ENCODE data around the gene ASXL3. TPM values are rescaled to one million over a fixed set of nuclear protein-coding genes. Genes with fewer than 3 reads are reported as not detected.

The ASXL3 gene
- not detected for total RNA-seq

- ATAC-seq (peak; percentile 37 to 43), DNase-seq (no peak)
- H3K9me3 Mint-ChIP-seq = no peaks in the 10 kb centered on the region
- H3K27me3 Mint-ChIP-seq (ENCODE audit: low read depth) = peaks cover 10% of the 10 kb centered on the region
- peaks cover 4% of the 10 kb centered on the region for H3K4me1 Mint-ChIP-seq (ENCODE audit: low read depth)
- H3K36me3 Mint-ChIP-seq (ENCODE audit: insufficient read depth) = no peaks in the 10 kb centered on the region
- peak within 1 kb of the TSS; percentile 67 for H3K4me3 Mint-ChIP-seq
These were observed at the start of gene ASXL3 for GRCh38 chr18:33577685-33578517. TSS of gene ASXL3 (plus strand) at chr18:33578219. CDS start at chr18:33578632, 413 bp downstream.

GRCh38 chr18:33532978-33533377, 45.0 kb upstream of the ASXL3 start:
- Mint-ChIP-seq H3K4me3 (no peak overlapping the region), H3K9me3 (peaks cover 11% of the 10 kb centered on the region), H3K27me3 (ENCODE audit: low read depth) (no peaks in the 10 kb centered on the region), H3K4me1 (ENCODE audit: low read depth) (no peaks in the 10 kb centered on the region), H3K36me3 (ENCODE audit: insufficient read depth) (no peaks in the 10 kb centered on the region)
- DNase-seq = no peak
- ATAC-seq = no peak

- ATAC-seq (no peak), DNase-seq (no peak)
- no peaks in the 10 kb centered on the region for H3K9me3 Mint-ChIP-seq
- no peaks in the 10 kb centered on the region for H3K27me3 Mint-ChIP-seq (ENCODE audit: low read depth)
- no peaks in the 10 kb centered on the region for H3K4me1 Mint-ChIP-seq (ENCODE audit: low read depth)
- H3K36me3 Mint-ChIP-seq (ENCODE audit: insufficient read depth) = no peaks in the 10 kb centered on the region
- no peak overlapping the region for H3K4me3 Mint-ChIP-seq
These were observed 41.1 kb upstream of the ASXL3 start for GRCh38 chr18:33536904-33537303.

- DNase-seq = no peak
- Mint-ChIP-seq H3K9me3 (no peaks in the 10 kb centered on the region), H3K27me3 (ENCODE audit: low read depth) (no peaks in the 10 kb centered on the region), H3K36me3 (ENCODE audit: insufficient read depth) (no peaks in the 10 kb centered on the region), H3K4me1 (ENCODE audit: low read depth) (no peaks in the 10 kb centered on the region), H3K4me3 (no peak overlapping the region)
- no peak for ATAC-seq
These were observed 39.5 kb upstream of the ASXL3 start for GRCh38 chr18:33538418-33539042.

GRCh38 chr18:33540392-33540791, 37.6 kb upstream of the ASXL3 start:
- Mint-ChIP-seq H3K4me1 (ENCODE audit: low read depth) (no peaks in the 10 kb centered on the region), H3K9me3 (peaks cover 4% of the 10 kb centered on the region), H3K36me3 (ENCODE audit: insufficient read depth) (no peaks in the 10 kb centered on the region), H3K27me3 (ENCODE audit: low read depth) (no peaks in the 10 kb centered on the region), H3K4me3 (no peak overlapping the region)
- DNase-seq (no peak), ATAC-seq (no peak)

- ATAC-seq (no peak), DNase-seq (no peak)
- Mint-ChIP-seq H3K4me1 (ENCODE audit: low read depth) (no peaks in the 10 kb centered on the region), H3K9me3 (peaks cover 4% of the 10 kb centered on the region), H3K4me3 (no peak overlapping the region), H3K27me3 (ENCODE audit: low read depth) (no peaks in the 10 kb centered on the region), H3K36me3 (ENCODE audit: insufficient read depth) (no peaks in the 10 kb centered on the region)
These were observed 36.7 kb upstream of the ASXL3 start for GRCh38 chr18:33541316-33541715.

GRCh38 chr18:33556846-33557245, 21.2 kb upstream of the ASXL3 start:
- DNase-seq (no peak), ATAC-seq (no peak)
- no peak overlapping the region for H3K4me3 Mint-ChIP-seq
- no peaks in the 10 kb centered on the region for H3K36me3 Mint-ChIP-seq (ENCODE audit: insufficient read depth)
- peaks cover 11% of the 10 kb centered on the region for H3K9me3 Mint-ChIP-seq
- no peaks in the 10 kb centered on the region for H3K4me1 Mint-ChIP-seq (ENCODE audit: low read depth)
- no peaks in the 10 kb centered on the region for H3K27me3 Mint-ChIP-seq (ENCODE audit: low read depth)

- H3K9me3 Mint-ChIP-seq = peaks cover 11% of the 10 kb centered on the region
- no peaks in the 10 kb centered on the region for H3K4me1 Mint-ChIP-seq (ENCODE audit: low read depth)
- DNase-seq (no peak), ATAC-seq (no peak)
- H3K36me3 Mint-ChIP-seq (ENCODE audit: insufficient read depth) = no peaks in the 10 kb centered on the region
- no peak overlapping the region for H3K4me3 Mint-ChIP-seq
- no peaks in the 10 kb centered on the region for H3K27me3 Mint-ChIP-seq (ENCODE audit: low read depth)
These were observed 20.3 kb upstream of the ASXL3 start for GRCh38 chr18:33557706-33558105.

- Mint-ChIP-seq H3K4me1 (ENCODE audit: low read depth) (no peaks in the 10 kb centered on the region), H3K36me3 (ENCODE audit: insufficient read depth) (no peaks in the 10 kb centered on the region), H3K4me3 (no peak overlapping the region), H3K9me3 (peaks cover 10% of the 10 kb centered on the region), H3K27me3 (ENCODE audit: low read depth) (no peaks in the 10 kb centered on the region)
- no peak for ATAC-seq
- no peak for DNase-seq
These were observed 19.5 kb upstream of the ASXL3 start for GRCh38 chr18:33558529-33558928.

- Mint-ChIP-seq H3K27me3 (ENCODE audit: low read depth) (no peaks in the 10 kb centered on the region), H3K36me3 (ENCODE audit: insufficient read depth) (no peaks in the 10 kb centered on the region), H3K9me3 (peaks cover 16% of the 10 kb centered on the region), H3K4me3 (no peak overlapping the region), H3K4me1 (ENCODE audit: low read depth) (no peaks in the 10 kb centered on the region)
- ATAC-seq (no peak), DNase-seq (no peak)
These were observed 17.2 kb upstream of the ASXL3 start for GRCh38 chr18:33560686-33561370.

- H3K27me3 Mint-ChIP-seq (ENCODE audit: low read depth) = no peaks in the 10 kb centered on the region
- DNase-seq = no peak
- no peaks in the 10 kb centered on the region for H3K36me3 Mint-ChIP-seq (ENCODE audit: insufficient read depth)
- H3K4me3 Mint-ChIP-seq = no peak overlapping the region
- no peak for ATAC-seq
- H3K4me1 Mint-ChIP-seq (ENCODE audit: low read depth) = no peaks in the 10 kb centered on the region
- peaks cover 20% of the 10 kb centered on the region for H3K9me3 Mint-ChIP-seq
These were observed 15.3 kb upstream of the ASXL3 start for GRCh38 chr18:33562741-33563140.

DNA sequence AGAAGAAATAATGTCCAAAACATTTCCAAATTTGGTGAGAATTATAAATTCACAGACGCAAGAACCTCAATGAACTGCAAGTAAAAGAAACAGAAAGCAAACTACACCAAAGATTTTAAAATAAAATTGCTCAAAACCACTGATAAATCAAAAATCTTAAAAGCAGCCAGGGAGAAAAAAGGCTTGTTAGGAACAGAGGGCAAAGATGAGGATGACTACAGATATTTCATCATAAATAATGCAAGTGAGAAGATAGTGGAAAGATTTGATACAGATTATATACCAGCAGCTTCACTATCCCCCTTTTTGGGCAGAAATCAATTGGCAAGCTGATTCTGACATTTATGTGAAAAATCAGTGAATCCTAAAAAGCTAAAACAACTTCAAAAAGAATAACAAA, 10.3 kb upstream of the ASXL3 start:
- Mint-ChIP-seq H3K27me3 (ENCODE audit: low read depth) (no peaks in the 10 kb centered on the region), H3K4me1 (ENCODE audit: low read depth) (no peaks in the 10 kb centered on the region), H3K36me3 (ENCODE audit: insufficient read depth) (no peaks in the 10 kb centered on the region), H3K4me3 (no peak overlapping the region), H3K9me3 (peaks cover 16% of the 10 kb centered on the region)
- ATAC-seq (no peak), DNase-seq (no peak)

DNA sequence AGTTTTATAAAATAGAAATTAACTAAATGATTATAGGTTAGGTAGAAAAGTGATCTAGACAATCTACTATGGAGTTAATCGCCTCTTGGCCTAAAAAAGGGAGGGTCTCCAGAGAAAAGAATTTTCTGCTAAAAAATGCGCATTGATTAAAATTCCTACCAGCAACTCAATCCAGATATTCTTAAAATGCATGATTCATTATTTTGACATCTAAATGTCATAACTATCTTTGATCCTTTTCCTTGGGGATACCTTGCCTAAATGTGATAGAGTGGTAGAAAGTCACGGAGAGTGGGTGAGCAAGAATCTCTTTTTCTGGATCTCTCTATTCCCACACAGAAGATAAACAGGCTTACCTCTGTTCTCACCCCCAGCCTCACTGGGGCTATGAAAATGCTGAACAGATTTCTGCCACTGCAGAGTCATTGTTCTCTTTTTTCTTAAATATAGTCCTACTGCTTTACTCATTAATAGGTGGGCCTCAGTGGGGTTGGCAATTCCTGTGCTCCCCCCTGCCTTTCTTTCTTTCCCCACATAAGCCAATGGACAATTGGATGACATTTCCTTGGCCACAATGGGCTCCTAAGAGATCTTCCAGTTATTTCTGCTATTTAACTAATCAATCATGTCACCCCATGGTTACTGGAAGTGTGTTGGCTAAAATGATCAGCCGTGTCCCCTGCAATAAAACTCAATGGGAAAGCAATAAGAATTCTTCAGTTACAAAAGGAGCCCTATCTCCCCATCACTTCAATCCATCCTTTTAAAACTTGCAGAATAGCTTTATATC, 5.8 kb upstream of the ASXL3 start:
- H3K36me3 Mint-ChIP-seq (ENCODE audit: insufficient read depth) = no peaks in the 10 kb centered on the region
- no peaks in the 10 kb centered on the region for H3K4me1 Mint-ChIP-seq (ENCODE audit: low read depth)
- H3K27me3 Mint-ChIP-seq (ENCODE audit: low read depth) = peaks cover 3% of the 10 kb centered on the region
- DNase-seq (no peak), ATAC-seq (no peak)
- peaks cover 5% of the 10 kb centered on the region for H3K9me3 Mint-ChIP-seq
- H3K4me3 Mint-ChIP-seq = no peak overlapping the region

- H3K36me3 Mint-ChIP-seq (ENCODE audit: insufficient read depth) = no peaks in the 10 kb centered on the region
- no peaks in the 10 kb centered on the region for H3K9me3 Mint-ChIP-seq
These were observed 4.8 kb upstream of the ASXL3 start for GRCh38 chr18:33573193-33573592.

More at GRCh38 chr18:33573193-33573592, 4.8 kb upstream of the ASXL3 start:
- no peak for DNase-seq
- no peak overlapping the region for H3K4me3 Mint-ChIP-seq
- H3K4me1 Mint-ChIP-seq (ENCODE audit: low read depth) = peaks cover 4% of the 10 kb centered on the region
- ATAC-seq = no peak
- peaks cover 10% of the 10 kb centered on the region for H3K27me3 Mint-ChIP-seq (ENCODE audit: low read depth)
